Measurements from ENCODE around the gene DNMT1. TPM values are rescaled to one million over a fixed set of nuclear protein-coding genes. Genes with fewer than 3 reads are reported as not detected.
A peak's percentile ranks its signal among the peaks of the same experiment; 100 is the strongest.

Gene DNMT1
- total RNA-seq, 1 experiment from 2014 or later: 144 TPM

GRCh38 chr19:10235003-10235402, 40.2 kb upstream of the DNMT1 start:
- no peaks in the 10 kb centered on the region for H3K27me3 ChIP-seq (replicated peaks; ENCODE audit: control insufficient read depth, insufficient read depth, low read length)
- ChIA-PET CTCF (interaction anchor here (0.6 kb wide), 1 partner anchor 155 kb away, joined by 3 read pairs; no protein-coding TSS in a partner anchor), POLR2A (no interaction called here)
- no peak overlapping the region for H3K27ac Mint-ChIP-seq (ENCODE audit: unreplicated experiment)
- H3K4me3 ChIP-seq (ENCODE audit: low read depth, low read length): no peak overlapping the region
- peaks cover 17% of the 10 kb centered on the region for H3K4me1 ChIP-seq
- no peak for DNase-seq
- H3K9me3 Mint-ChIP-seq (ENCODE audit: unreplicated experiment): no peaks in the 10 kb centered on the region
- no peaks in the 10 kb centered on the region for H3K36me3 ChIP-seq (ENCODE audit: control insufficient read depth, insufficient read depth, low read length)
- no peaks in the 10 kb centered on the region for H3K27me3 Mint-ChIP-seq (ENCODE audit: insufficient read depth, unreplicated experiment)
- no peak for TF ChIP-seq CTCF (IDR thresholded peaks at IDR 0.05; ENCODE audit: insufficient read depth in 1 of 2, low read depth in 1 of 2, low read length in 1 of 2, severe bottlenecking in 1 of 2, unreplicated experiment in 1 of 2)
- BruUV-seq (replicated peaks): no TSS peak
- peaks cover 16% of the 10 kb centered on the region for H3K36me3 Mint-ChIP-seq (ENCODE audit: insufficient read depth, unreplicated experiment)
- H3K4me3 Mint-ChIP-seq (ENCODE audit: unreplicated experiment): no peak overlapping the region
- intact Hi-C loops (cut with micrococcal nuclease; ENCODE audit: unreplicated experiment): no loop called here
- H3K9me3 ChIP-seq: no peaks in the 10 kb centered on the region
- H3K4me1 Mint-ChIP-seq (ENCODE audit: low read depth, unreplicated experiment): no peaks in the 10 kb centered on the region

DNA sequence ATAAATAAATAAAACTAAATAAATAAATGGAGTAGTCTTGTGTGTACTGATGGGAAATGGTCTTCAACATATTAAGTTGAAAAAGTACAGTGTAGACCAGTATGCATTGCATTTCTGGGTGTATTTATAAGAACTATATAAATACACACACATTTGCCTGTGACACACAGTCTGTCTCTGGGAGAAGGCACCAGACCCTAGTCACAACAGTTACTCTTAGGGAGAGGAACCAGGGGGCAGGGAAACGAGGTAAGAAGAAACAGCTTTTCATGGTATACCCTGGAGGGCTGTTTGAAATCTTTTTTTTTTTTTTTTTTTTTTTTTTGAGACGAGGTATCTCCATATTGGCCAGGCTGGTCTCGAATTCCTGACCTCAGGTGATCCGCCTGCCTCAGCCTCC, 39.2 kb upstream of the DNMT1 start:
- no peaks in the 10 kb centered on the region for H3K9me3 Mint-ChIP-seq (ENCODE audit: unreplicated experiment)
- H3K4me1 Mint-ChIP-seq (ENCODE audit: low read depth, unreplicated experiment): no peaks in the 10 kb centered on the region
- ChIA-PET CTCF (no interaction called here), POLR2A (no interaction called here)
- no peak for TF ChIP-seq CTCF (IDR thresholded peaks at IDR 0.05; ENCODE audit: insufficient read depth in 1 of 2, low read depth in 1 of 2, low read length in 1 of 2, severe bottlenecking in 1 of 2, unreplicated experiment in 1 of 2)
- peaks cover 17% of the 10 kb centered on the region for H3K4me1 ChIP-seq
- DNase-seq: no peak
- no peak overlapping the region for H3K27ac Mint-ChIP-seq (ENCODE audit: unreplicated experiment)
- no peaks in the 10 kb centered on the region for H3K36me3 ChIP-seq (ENCODE audit: control insufficient read depth, insufficient read depth, low read length)
- no peaks in the 10 kb centered on the region for H3K9me3 ChIP-seq
- no peaks in the 10 kb centered on the region for H3K27me3 Mint-ChIP-seq (ENCODE audit: insufficient read depth, unreplicated experiment)
- intact Hi-C loops (cut with micrococcal nuclease; ENCODE audit: unreplicated experiment): loop anchor here (5.0 kb wide), 1 partner anchor 37 kb away; no protein-coding TSS in a partner anchor
- BruUV-seq (replicated peaks): no TSS peak
- H3K4me3 ChIP-seq (ENCODE audit: low read depth, low read length): no peak overlapping the region
- no peaks in the 10 kb centered on the region for H3K27me3 ChIP-seq (replicated peaks; ENCODE audit: control insufficient read depth, insufficient read depth, low read length)
- no peak overlapping the region for H3K4me3 Mint-ChIP-seq (ENCODE audit: unreplicated experiment)
- peaks cover 13% of the 10 kb centered on the region for H3K36me3 Mint-ChIP-seq (ENCODE audit: insufficient read depth, unreplicated experiment)

DNA sequence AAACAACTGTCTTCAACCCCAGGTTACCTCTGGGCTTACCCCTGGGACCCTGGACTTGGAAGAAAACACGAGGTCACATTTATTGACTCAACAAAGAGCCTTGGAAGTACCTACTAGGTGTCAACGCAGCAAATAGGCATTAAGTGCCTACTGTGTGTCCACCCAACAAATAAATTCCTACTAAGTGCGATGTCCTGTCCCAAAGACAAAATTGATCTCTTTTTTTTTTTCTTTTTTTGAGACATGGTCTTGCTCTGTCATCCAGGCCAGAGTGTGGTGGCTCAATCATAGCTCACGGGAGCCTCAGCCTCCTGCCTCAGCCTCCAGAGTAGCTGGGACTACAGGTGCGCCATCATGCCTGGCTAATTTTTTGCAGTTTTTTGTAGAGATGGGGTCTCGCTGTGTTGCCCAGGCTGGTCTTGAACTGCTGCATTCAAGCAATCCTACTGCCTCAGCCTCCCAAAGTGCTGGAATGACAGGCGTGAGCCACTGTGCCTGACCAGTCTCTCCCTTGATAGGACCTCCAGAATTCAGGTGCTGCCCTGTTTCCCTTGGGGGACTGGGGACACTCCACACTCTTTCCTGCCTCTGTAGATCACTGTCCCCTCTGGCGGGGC, 37.0 kb upstream of the DNMT1 start:
- no peak for DNase-seq
- Histone ChIP-seq H3K27me3 (replicated peaks; ENCODE audit: control insufficient read depth, insufficient read depth, low read length) (no peaks in the 10 kb centered on the region), H3K4me1 (0 out of 2 replicates have a peak, but pooled peaks cover 6% of the 10 kb centered on the region), H3K4me3 (ENCODE audit: low read depth, low read length) (peak overlapping the region; percentile 83), H3K36me3 (ENCODE audit: control insufficient read depth, insufficient read depth, low read length) (no peaks in the 10 kb centered on the region), H3K9me3 (no peaks in the 10 kb centered on the region)
- intact Hi-C loops (cut with micrococcal nuclease; ENCODE audit: unreplicated experiment): loop anchor here (5.0 kb wide), 1 partner anchor 34 kb away; no protein-coding TSS in a partner anchor
- no peak for TF ChIP-seq CTCF (IDR thresholded peaks at IDR 0.05; ENCODE audit: insufficient read depth in 1 of 2, low read depth in 1 of 2, low read length in 1 of 2, severe bottlenecking in 1 of 2, unreplicated experiment in 1 of 2)
- H3K9me3 Mint-ChIP-seq (ENCODE audit: unreplicated experiment): no peaks in the 10 kb centered on the region
- peaks cover 6% of the 10 kb centered on the region for H3K36me3 Mint-ChIP-seq (ENCODE audit: insufficient read depth, unreplicated experiment)
- ChIA-PET CTCF (interaction anchor here (0.6 kb wide), 1 partner anchor 641 kb away, joined by 3 read pairs; no protein-coding TSS in a partner anchor), POLR2A (interaction anchor here (0.6 kb wide), 3 partner anchors 20 to 409 kb away, joined by 3 to 4 read pairs (median 4); partner anchors contain the start of gene MRPL4)
- H3K4me3 Mint-ChIP-seq (ENCODE audit: unreplicated experiment): peak overlapping the region; percentile 72
- H3K4me1 Mint-ChIP-seq (ENCODE audit: low read depth, unreplicated experiment): no peaks in the 10 kb centered on the region
- BruUV-seq (replicated peaks): TSS peak; percentile 70
- H3K27ac Mint-ChIP-seq (ENCODE audit: unreplicated experiment): peak overlapping the region; percentile 59
- no peaks in the 10 kb centered on the region for H3K27me3 Mint-ChIP-seq (ENCODE audit: insufficient read depth, unreplicated experiment)

All from Caco-2 (cell line).